ENCODE measurements around the gene GRIN2A.

GRIN2A gene

DNA sequence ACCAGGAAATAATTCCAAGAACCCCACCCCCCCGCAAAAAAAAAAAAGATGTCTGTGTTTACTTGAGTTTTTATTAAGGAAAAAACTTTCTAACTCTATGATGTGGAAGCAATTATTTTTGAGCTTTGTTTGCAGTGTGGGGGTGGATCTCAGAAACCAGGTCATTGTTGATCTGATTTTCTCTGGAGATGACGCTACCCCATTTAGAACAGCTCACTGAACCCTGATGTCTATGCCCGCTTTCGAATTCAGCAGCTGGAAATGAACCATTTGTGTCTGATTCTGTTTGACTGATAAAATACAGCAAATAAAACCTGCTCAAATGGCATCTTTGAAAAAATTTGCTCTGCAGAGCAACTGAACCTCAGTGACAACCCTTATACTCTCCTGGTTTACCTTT lies 368.6 kb downstream of the GRIN2A start:
- TF ChIP-seq, protein P1, sequence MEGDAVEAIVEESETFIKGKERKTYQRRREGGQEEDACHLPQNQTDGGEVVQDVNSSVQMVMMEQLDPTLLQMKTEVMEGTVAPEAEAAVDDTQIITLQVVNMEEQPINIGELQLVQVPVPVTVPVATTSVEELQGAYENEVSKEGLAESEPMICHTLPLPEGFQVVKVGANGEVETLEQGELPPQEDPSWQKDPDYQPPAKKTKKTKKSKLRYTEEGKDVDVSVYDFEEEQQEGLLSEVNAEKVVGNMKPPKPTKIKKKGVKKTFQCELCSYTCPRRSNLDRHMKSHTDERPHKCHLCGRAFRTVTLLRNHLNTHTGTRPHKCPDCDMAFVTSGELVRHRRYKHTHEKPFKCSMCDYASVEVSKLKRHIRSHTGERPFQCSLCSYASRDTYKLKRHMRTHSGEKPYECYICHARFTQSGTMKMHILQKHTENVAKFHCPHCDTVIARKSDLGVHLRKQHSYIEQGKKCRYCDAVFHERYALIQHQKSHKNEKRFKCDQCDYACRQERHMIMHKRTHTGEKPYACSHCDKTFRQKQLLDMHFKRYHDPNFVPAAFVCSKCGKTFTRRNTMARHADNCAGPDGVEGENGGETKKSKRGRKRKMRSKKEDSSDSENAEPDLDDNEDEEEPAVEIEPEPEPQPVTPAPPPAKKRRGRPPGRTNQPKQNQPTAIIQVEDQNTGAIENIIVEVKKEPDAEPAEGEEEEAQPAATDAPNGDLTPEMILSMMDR (conservative IDR thresholded peaks at IDR 0.05; ENCODE audit: low read depth, low read length), result no peak
- Histone ChIP-seq H3K27ac (no peak overlapping the region), H2AFZ (ENCODE audit: low read depth) (no peak overlapping the region), H3K4me3 (IDR thresholded peaks at IDR 0.05; ENCODE audit: insufficient read depth, low read depth, low read length) (no peak overlapping the region), H3K27me3 (ENCODE audit: insufficient read depth, low read depth) (no peaks in the 10 kb centered on the region), H3K4me1 (ENCODE audit: low read depth, poor library complexity, severe bottlenecking) (no peaks in the 10 kb centered on the region), H3K36me3 (ENCODE audit: insufficient read depth) (no peaks in the 10 kb centered on the region), H3K9ac (no peak overlapping the region), H3K79me2 (ENCODE audit: insufficient read depth, low read depth) (no peaks in the 10 kb centered on the region), H3K4me2 (no peak overlapping the region), H4K20me1 (ENCODE audit: insufficient read depth) (no peaks in the 10 kb centered on the region)

DNA sequence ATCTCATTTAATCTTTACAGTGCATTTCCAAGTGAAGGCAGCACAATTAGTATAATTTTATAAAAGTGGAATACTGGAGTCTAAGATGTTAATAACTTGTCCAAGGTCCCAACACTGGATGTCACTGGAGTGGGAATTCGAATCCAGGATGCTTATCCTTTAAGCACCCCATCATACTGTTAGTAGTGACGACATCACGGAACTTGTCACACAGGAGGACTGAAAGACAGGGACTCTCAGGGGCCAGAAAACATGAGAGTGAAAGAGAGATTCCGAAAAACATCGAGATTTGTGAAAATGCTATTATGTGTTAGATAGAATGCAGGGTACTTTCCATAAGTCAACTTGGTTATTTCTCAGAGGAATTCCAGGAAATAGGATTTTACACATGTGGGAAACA lies 374.0 kb downstream of the GRIN2A start:
- Histone ChIP-seq H3K4me1 (ENCODE audit: low read depth, poor library complexity, severe bottlenecking) (no peaks in the 10 kb centered on the region), H2AFZ (ENCODE audit: low read depth) (no peak overlapping the region), H3K27me3 (ENCODE audit: insufficient read depth, low read depth) (no peaks in the 10 kb centered on the region), H3K4me2 (no peak overlapping the region), H3K4me3 (IDR thresholded peaks at IDR 0.05; ENCODE audit: insufficient read depth, low read depth, low read length) (no peak overlapping the region), H3K79me2 (ENCODE audit: insufficient read depth, low read depth) (no peaks in the 10 kb centered on the region), H3K27ac (no peak overlapping the region), H3K9ac (no peak overlapping the region), H3K36me3 (ENCODE audit: insufficient read depth) (no peaks in the 10 kb centered on the region), H4K20me1 (ENCODE audit: insufficient read depth) (no peaks in the 10 kb centered on the region)
- TF ChIP-seq, protein P1 (conservative IDR thresholded peaks at IDR 0.05; ENCODE audit: low read depth, low read length), result no peak

DNA sequence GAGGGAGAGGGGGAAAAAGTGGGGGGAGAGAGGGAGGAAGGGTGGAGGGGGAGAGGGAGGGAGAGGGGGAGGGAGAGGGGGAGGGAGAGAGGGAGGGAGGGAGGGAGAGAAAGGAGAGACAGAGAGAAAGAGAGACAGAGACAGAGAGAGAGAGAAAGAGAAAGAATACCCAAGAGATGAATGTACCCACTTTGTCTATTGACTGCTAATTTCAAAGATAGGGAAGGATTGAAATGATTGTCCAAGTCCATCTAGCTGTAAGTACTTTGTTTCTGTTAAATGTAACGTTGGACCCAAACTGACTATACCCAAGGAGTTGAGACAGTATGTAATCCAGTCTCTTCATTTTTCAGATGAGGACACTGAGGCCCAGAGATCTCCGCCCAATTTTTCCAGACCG lies 374.9 kb downstream of the GRIN2A start:
- H3K9ac ChIP-seq, result no peak overlapping the region
- H3K27me3 ChIP-seq (ENCODE audit: insufficient read depth, low read depth), result no peaks in the 10 kb centered on the region
- H3K36me3 ChIP-seq (ENCODE audit: insufficient read depth), result no peaks in the 10 kb centered on the region
- H4K20me1 ChIP-seq (ENCODE audit: insufficient read depth), result no peaks in the 10 kb centered on the region
- no peak overlapping the region for H2AFZ ChIP-seq (ENCODE audit: low read depth)
- TF ChIP-seq, protein P1 (conservative IDR thresholded peaks at IDR 0.05; ENCODE audit: low read depth, low read length), result no peak
- no peak overlapping the region for H3K4me3 ChIP-seq (IDR thresholded peaks at IDR 0.05; ENCODE audit: insufficient read depth, low read depth, low read length)
- no peaks in the 10 kb centered on the region for H3K4me1 ChIP-seq (ENCODE audit: low read depth, poor library complexity, severe bottlenecking)
- no peaks in the 10 kb centered on the region for H3K79me2 ChIP-seq (ENCODE audit: insufficient read depth, low read depth)
- H3K27ac ChIP-seq, result no peak overlapping the region
- H3K4me2 ChIP-seq, result no peak overlapping the region

DNA sequence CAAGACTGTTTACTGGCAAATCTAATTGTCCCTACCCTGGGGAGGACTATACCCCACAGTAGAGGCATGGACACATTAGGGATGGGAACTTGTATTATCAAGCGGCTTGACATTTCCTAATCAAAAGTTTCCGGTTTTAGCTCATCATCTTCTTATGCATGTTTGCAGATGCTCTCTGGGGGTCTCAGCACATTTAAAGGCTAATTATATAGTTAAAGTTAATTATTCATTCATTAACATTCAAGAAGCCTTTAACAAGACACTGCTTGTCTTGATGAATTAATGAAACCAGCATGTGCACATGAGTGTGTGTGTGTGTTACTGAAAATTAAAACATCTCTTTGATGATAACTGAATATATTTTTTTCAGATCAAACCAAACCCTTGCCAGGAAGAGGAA lies 377.1 kb downstream of the GRIN2A start:
- Histone ChIP-seq H3K4me3 (IDR thresholded peaks at IDR 0.05; ENCODE audit: insufficient read depth, low read depth, low read length) (no peak overlapping the region), H3K36me3 (ENCODE audit: insufficient read depth) (no peaks in the 10 kb centered on the region), H4K20me1 (ENCODE audit: insufficient read depth) (no peaks in the 10 kb centered on the region), H3K9ac (no peak overlapping the region), H3K79me2 (ENCODE audit: insufficient read depth, low read depth) (no peaks in the 10 kb centered on the region), H2AFZ (ENCODE audit: low read depth) (no peak overlapping the region), H3K4me1 (ENCODE audit: low read depth, poor library complexity, severe bottlenecking) (no peaks in the 10 kb centered on the region), H3K27me3 (ENCODE audit: insufficient read depth, low read depth) (no peaks in the 10 kb centered on the region), H3K27ac (no peak overlapping the region), H3K4me2 (no peak overlapping the region)
- TF ChIP-seq, protein P1 (conservative IDR thresholded peaks at IDR 0.05; ENCODE audit: low read depth, low read length), result no peak

All from KMS-11 (cell line).